ENCODE results near the gene SLC35F6. TPM values are rescaled to one million over a fixed set of nuclear protein-coding genes. Genes with fewer than 3 reads are reported as not detected.
A peak's percentile ranks its signal among the peaks of the same experiment; 100 is the strongest.
"Not testable (repeated sequence)": the region's sequence is repeated elsewhere in the genome, so short reads cannot be mapped to it uniquely, and the experiment has no call there.

SLC35F6 gene
- total RNA-seq, 1 donor = 83.6 TPM

- Histone ChIP-seq H3K27ac (ENCODE audit: low read depth, low read length) (peak overlapping the region; percentile 80), H3K9me3 (ENCODE audit: low read depth, low read length) (no peaks in the 10 kb centered on the region), H3K79me2 (ENCODE audit: insufficient read depth, low read length) (peaks cover 5% of the 10 kb centered on the region), H3K4me1 (ENCODE audit: insufficient read depth, low read length) (peaks cover 24% of the 10 kb centered on the region), H3K27me3 (ENCODE audit: insufficient read depth, low read length) (no peaks in the 10 kb centered on the region), H3K36me3 (ENCODE audit: insufficient read depth, low read length) (no peaks in the 10 kb centered on the region), H3K4me3 (ENCODE audit: insufficient read depth, low read length) (peak overlapping the region; percentile 20), H4K20me1 (ENCODE audit: insufficient read depth, low read length) (no peaks in the 10 kb centered on the region), H2AFZ (ENCODE audit: low read length) (no peak overlapping the region), H3K4me2 (ENCODE audit: insufficient read depth, low read length) (peak overlapping the region; percentile 68)
- peak; percentile 84 for DNase-seq (ENCODE audit: insufficient read length, low spot score, missing footprints)
- TF ChIP-seq CTCF (IDR thresholded peaks at IDR 0.05; ENCODE audit: extremely low read depth, low read depth, low read length) = no peak
These were observed 5.2 kb upstream of the SLC35F6 start for GRCh38 chr2:26758790-26759321.

- Histone ChIP-seq H3K9me3 (ENCODE audit: low read depth, low read length) (no peaks in the 10 kb centered on the region), H3K4me3 (ENCODE audit: insufficient read depth, low read length) (no peak overlapping the region), H3K79me2 (ENCODE audit: insufficient read depth, low read length) (peaks cover 15% of the 10 kb centered on the region), H3K4me1 (ENCODE audit: insufficient read depth, low read length) (peaks cover 25% of the 10 kb centered on the region), H2AFZ (ENCODE audit: low read length) (no peak overlapping the region), H3K4me2 (ENCODE audit: insufficient read depth, low read length) (no peak overlapping the region), H3K27ac (ENCODE audit: low read depth, low read length) (no peak overlapping the region), H3K27me3 (ENCODE audit: insufficient read depth, low read length) (no peaks in the 10 kb centered on the region), H3K36me3 (ENCODE audit: insufficient read depth, low read length) (no peaks in the 10 kb centered on the region), H4K20me1 (ENCODE audit: insufficient read depth, low read length) (peaks cover under 1% of the 10 kb centered on the region)
- no peak for TF ChIP-seq CTCF (IDR thresholded peaks at IDR 0.05; ENCODE audit: extremely low read depth, low read depth, low read length)
- no peak for DNase-seq (ENCODE audit: insufficient read length, low spot score, missing footprints)
These were observed 4.2 kb upstream of the SLC35F6 start for GRCh38 chr2:26759845-26760244.

DNA sequence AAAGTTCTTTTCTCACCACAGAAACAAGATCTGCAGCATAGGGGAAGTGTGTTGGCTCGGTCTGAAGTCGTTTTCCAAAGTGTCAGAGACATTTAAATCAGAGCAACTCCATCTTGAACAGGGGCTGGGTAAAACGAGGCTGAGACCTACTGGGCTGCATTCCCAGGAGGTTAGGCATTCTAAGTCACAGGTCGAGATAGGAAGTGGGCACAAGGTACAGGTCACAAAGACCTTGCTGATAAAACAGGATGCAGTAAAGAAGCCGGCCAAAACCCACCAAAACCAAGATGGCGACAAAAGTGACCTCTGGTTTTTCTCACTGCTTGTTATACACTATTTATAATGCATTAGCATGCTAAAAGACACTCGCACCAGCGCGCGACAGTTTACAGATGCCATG is 3.1 kb upstream of the SLC35F6 start:
- Histone ChIP-seq H4K20me1 (ENCODE audit: insufficient read depth, low read length) (peaks cover 12% of the 10 kb centered on the region), H3K79me2 (ENCODE audit: insufficient read depth, low read length) (peaks cover 27% of the 10 kb centered on the region), H3K4me1 (ENCODE audit: insufficient read depth, low read length) (peaks cover 34% of the 10 kb centered on the region)
- H2AFZ ChIP-seq (ENCODE audit: low read length); H3K9me3 ChIP-seq (ENCODE audit: low read depth, low read length); H3K27me3 ChIP-seq (ENCODE audit: insufficient read depth, low read length); H3K27ac ChIP-seq (ENCODE audit: low read depth, low read length); DNase-seq (ENCODE audit: insufficient read length, low spot score, missing footprints); H3K4me2 ChIP-seq (ENCODE audit: insufficient read depth, low read length); H3K36me3 ChIP-seq (ENCODE audit: insufficient read depth, low read length); H3K4me3 ChIP-seq (ENCODE audit: insufficient read depth, low read length): not testable (repeated sequence)

- no peak for TF ChIP-seq CTCF (IDR thresholded peaks at IDR 0.05; ENCODE audit: extremely low read depth, low read depth, low read length)
- Histone ChIP-seq H3K36me3 (ENCODE audit: insufficient read depth, low read length) (no peaks in the 10 kb centered on the region), H3K9me3 (ENCODE audit: low read depth, low read length) (no peaks in the 10 kb centered on the region)
These were observed 1.1 kb upstream of the SLC35F6 start for GRCh38 chr2:26763019-26763418.

More at GRCh38 chr2:26763019-26763418, 1.1 kb upstream of the SLC35F6 start:
- Histone ChIP-seq H3K4me2 (ENCODE audit: insufficient read depth, low read length) (no peak overlapping the region), H3K4me3 (ENCODE audit: insufficient read depth, low read length) (no peak overlapping the region), H4K20me1 (ENCODE audit: insufficient read depth, low read length) (peaks cover 27% of the 10 kb centered on the region), H2AFZ (ENCODE audit: low read length) (no peak overlapping the region), H3K4me1 (ENCODE audit: insufficient read depth, low read length) (peaks cover 23% of the 10 kb centered on the region), H3K27me3 (ENCODE audit: insufficient read depth, low read length) (no peaks in the 10 kb centered on the region), H3K27ac (ENCODE audit: low read depth, low read length) (no peak overlapping the region), H3K79me2 (ENCODE audit: insufficient read depth, low read length) (peaks cover 45% of the 10 kb centered on the region)
- DNase-seq (ENCODE audit: insufficient read length, low spot score, missing footprints) = no peak
